HG03521 (cell line): ENCODE measurements around the gene OR7G3.
A peak's percentile ranks its signal among the peaks of the same experiment; 100 is the strongest.

Experiments used
- ATAC-seq: cut with Tn5 transposase; IDR thresholded peaks from one replicate; pipeline ENCODE4 v1.9.1; 2021; ENCODE audit warnings: mild to moderate bottlenecking, moderate library complexity; ENCODE audit not compliant: unreplicated experiment

The OR7G3 gene

DNA sequence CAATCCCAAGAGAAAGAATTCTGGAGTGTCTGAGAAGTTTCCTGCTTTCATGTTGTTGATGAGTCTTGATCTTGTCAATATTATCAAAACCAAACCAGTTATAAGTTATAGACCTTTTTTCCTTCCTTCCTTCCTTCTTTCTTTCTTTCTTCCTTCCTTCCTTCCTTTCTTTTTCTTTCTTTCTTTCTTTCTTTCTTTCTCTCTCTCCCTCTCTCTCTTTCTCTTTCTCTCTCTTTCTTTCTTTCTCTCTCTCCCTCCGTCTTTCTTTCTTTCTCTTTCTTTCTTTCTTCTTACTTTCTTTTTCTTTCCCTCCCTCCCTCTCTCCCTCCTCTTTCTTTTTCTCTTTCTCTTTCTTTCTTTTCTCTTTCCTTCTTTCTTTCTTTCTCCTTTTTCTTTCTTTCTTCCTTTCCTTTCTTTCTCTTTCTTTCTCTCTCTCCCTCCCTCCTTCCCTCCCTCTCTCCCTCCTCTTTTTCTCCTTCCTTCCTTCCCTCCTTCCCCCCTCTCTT, at the start of gene OR7G3:
TSS of gene OR7G3 (minus strand) at position 51 of the 506 bp plus-strand sequence. CDS start at position 51, 0 bp downstream.
- no peak for ATAC-seq

- no peak for ATAC-seq
Measured at GRCh38 chr19:9175326-9175725, 48.6 kb upstream of the OR7G3 start.

DNA sequence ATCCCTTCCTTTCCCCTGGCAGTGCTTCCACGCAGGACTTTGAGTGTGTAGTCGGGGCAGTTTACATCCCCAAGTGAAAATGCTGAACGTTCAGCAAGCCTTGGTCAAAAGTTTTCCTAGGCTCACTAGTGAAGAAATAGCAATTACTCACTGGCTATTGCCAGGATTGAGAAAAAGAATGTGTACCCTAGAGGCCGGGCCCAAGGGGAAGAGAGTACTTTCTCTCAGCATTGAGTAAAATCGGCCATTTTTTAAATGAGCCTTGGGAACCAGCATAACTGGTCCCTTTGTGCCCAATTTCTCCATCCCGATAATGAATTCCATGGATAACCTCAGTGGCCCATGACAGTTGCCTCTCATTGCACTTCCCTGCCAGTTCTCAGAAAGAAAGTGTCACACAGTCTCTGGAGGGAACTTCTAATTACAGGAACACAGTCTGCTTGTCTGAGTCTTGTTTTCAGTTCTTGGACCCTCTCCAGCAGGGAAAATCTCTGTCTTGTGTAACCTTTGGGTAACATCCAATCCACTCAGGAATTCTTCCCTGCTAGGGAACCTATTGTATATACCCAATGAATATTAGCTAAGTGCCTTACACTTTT, 44.7 kb upstream of the OR7G3 start:
- ATAC-seq = no peak

DNA sequence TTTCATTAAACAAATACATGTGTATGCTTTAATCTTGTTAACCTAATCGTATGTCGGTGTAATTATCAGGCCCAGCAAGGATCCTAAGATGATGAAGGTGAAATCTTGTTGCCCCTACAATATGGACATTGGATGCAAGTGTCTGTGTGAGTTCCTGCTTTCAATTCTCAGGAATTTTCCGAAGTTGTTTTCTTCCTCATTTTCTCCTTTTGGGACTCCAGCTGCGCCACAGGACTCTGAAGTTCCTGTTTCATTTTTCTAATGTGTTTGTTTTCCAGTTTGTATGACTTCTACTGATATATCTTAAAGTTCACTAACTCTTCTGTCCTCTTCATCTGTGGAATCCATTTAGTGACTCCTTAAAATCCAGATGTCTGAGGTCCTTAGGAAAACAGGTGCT, 40.1 kb upstream of the OR7G3 start:
- ATAC-seq = no peak

DNA sequence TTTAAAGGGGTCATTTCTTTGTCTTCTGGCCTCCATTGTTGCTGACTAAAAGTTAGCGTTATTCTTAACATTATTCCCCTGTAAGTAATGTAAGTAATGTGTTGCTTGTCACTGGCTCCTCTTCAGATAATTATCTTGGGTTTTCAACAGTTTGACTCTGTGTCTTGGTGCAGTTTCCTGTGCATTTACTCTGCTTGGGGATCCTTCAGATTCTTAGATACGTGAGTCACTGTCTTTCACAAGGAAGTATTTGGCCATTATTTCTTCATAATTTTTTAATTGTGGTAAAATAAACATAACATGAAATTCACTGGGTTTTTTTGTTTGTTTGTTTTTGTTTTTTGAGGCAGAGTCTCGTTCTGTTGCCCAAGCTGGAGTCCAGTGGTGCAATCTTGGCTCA, 38.5 kb upstream of the OR7G3 start:
- ATAC-seq = no peak

- no peak for ATAC-seq
Measured at GRCh38 chr19:9161427-9161826, 34.7 kb upstream of the OR7G3 start.

DNA sequence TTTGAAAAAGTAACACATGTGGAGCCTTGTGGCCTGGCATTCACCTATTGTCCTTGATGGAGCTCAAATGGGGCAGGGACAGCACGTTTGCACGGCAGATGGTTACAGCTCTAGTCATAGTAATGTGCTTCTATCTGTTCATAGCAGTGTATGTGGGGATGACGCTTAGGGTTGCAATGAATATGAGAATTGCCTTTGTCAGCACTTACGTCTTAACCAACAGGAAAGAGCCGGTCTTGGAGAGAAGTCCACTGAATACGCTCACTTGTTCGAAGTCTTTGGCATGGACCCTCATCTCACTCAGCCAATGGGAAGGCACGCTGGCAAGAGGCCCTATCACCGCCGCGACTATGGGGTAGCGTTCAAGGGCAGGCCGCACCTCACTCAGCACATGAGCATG, 33.1 kb upstream of the OR7G3 start:
- no peak for ATAC-seq

- no peak for ATAC-seq
Measured at GRCh38 chr19:9156304-9156703, 29.6 kb upstream of the OR7G3 start.

GRCh38 chr19:9155591-9155990, 28.8 kb upstream of the OR7G3 start:
- no peak for ATAC-seq

GRCh38 chr19:9151367-9151766, 24.6 kb upstream of the OR7G3 start:
- no peak for ATAC-seq

DNA sequence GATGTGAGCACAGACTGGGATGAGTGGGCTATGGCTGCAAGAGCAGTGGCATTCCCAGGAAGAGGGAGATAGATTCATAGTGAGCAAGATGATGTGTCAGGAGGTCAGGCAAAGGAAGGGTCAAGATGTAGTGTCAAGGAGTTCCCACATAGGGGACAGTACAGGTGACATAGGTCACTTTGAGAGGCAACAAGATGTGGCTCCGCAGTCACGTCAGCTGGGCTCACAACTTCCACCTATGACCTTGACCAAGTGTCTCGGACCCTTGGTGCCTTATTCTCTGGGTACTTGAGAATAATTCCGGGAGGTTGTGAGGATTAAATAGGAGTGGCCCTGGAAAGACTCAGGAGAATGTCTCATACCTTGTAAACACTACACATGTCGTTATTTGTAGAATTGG, 23.9 kb upstream of the OR7G3 start:
- ATAC-seq = no peak

- no peak for ATAC-seq
Measured at GRCh38 chr19:9149997-9150396, 23.2 kb upstream of the OR7G3 start.

- ATAC-seq = no peak
Measured at GRCh38 chr19:9148697-9149096, 21.9 kb upstream of the OR7G3 start.

- ATAC-seq = no peak
Measured at GRCh38 chr19:9146882-9147281, 20.1 kb upstream of the OR7G3 start.

DNA sequence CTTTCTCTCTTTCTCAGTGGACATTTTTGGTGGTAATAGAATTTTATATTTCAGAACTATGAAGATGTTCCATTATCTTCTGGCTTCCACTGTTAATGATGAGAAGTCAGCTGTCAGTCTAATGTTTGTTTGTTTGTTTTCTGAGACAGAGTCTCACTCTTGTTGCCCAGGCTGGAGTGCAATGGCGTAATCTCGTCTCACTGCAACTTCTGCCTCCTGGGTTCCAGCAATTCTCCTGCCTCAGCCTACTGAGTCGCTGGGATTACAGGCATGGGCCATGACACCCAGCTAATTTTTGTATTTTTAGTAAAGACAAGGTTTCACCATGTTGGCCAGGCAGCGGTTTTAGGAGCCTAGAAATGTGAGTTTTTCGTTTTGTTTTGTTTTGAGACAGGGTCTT, 18.2 kb upstream of the OR7G3 start:
- ATAC-seq = no peak

DNA sequence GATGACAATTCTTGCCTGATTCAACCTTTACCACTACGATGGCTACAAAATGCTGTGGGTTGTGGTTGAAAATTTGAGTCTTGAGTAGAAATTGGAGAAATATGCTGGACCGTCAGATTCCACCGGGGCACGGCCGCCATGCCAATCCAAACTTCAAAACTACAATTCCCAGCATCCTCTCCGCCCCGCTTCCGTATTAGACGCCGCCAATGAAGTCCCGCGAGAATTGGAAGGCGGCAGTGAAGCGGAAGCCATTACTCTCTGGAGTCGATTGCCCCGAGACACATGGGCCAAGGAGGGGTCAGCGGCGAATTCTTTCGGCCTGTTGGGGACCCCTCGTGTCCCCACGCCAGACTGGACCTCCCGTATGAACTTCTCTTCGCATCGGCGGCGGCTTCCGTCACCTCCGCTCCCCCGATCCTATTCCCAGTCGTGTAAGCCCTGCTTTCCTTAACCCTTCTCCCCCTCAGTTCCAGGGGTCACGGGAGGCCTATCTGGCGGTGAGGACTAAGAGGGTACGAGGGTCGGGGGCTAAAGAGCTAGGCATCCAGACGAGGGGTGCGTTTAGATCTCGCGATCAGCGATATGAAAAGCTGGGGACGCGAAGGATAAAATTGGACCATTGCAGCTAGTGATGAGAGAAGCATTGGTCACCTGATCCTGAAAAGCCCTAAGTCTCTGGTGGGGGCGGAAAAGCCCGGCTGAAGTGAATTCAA, 13.6 kb upstream of the OR7G3 start, which contains the start of gene ZNF317:
TSS of gene ZNF317 (plus strand) at position 239 of the 716 bp plus-strand sequence. CDS start 15,620 bp downstream, outside the sequence.
- ATAC-seq = peak; percentile 92

DNA sequence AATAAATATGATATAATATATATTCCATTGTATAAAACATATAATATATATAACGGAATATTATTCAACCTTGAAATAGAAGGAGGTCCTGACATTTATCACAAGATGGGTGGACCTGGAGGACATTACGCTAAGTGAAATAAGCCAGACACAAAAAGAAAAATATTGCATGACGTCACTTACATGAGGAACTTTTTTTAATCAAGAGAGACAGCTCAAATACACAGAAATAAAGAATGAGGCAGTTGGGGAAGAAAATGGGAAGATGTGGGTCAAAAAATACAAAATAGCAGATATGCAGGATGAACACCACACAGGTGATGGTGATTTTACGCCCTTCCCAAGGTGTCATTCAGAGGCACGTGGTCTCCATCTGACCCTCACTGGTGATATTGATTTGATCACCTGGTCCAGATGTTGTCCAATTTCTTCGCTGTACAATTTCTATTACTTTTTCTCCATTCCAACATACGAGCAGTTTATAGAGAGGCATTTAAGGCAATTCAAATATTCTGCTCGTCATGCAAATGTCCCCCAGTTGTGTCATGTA, 12.9 kb upstream of the OR7G3 start:
- no peak for ATAC-seq

- ATAC-seq = no peak
Measured at GRCh38 chr19:9132422-9132821, 5.7 kb upstream of the OR7G3 start.

DNA sequence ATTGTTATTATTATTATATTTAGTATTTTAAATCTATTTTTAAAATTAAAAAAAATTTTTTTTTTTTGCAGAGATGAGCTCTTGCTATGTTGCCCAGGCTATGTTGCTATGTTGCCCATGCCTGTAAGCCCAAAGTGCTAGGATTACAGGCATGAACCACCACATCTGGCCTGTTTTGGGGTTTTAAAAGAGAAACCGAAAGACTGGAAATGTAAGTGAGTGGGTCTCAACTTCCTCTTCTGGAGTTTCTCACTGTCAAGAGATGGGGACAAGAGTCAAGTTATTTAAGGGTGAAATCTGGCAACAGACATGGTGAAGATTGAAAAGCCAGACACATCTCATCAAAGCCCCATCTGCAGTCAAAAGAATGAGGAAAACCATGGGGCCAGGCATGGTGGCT, 4.2 kb upstream of the OR7G3 start:
- no peak for ATAC-seq

- no peak for ATAC-seq
Measured at GRCh38 chr19:9128171-9128570, 1.4 kb upstream of the OR7G3 start.

DNA sequence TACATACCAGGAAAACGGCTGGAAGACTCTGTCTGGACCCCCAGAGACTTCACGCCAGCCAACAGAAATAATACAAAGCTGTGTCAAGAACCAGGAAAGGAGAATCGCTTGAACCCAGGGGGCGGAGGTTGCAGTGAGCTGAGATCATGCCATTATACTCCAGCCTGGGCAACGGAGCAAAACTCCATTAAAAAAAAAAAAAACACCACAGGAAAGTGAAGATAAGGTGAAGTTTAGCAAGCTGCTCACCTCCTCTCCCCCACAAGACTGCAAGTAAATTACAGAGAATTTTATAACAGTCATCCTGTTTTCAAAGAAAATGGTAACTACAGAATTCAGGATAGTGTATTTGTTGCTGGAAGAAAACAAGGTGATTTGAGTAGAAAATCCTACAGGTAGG, 10.2 kb downstream of the OR7G3 start:
- ATAC-seq = no peak

DNA sequence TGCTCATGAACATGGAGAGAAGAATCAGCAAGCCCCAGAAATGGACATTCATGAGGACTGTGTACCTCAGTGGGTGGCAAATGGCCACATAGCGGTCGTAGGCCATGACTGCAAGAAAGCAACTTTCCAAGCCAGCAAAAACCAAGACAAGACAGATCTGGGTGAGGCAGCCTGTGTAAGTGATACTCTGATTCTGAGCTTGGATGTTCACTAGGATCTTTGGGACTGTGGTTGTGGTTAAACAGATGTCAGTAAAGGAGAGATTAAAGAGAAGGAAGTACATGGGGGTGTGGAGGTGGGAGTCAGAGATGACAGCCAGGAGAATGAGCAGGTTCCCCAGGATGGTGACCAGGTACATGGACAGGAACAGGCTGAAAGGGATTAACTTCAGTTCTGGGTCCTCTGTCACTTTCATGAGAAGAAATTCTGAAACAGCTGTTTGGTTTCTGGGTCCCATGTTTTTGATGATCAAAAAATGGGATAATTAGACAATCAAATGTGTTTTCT, 11.4 kb downstream of the OR7G3 start, which contains the start of gene OR7G1:
TSS of gene OR7G1 (minus strand) at position 457 of the 507 bp plus-strand sequence. CDS start at position 457, 0 bp downstream.
- no peak for ATAC-seq
